ENCODE measurements around the gene DDIAS. TPM values are rescaled to one million over a fixed set of nuclear protein-coding genes. Genes with fewer than 3 reads are reported as not detected.
A peak's percentile ranks its signal among the peaks of the same experiment; 100 is the strongest.
"Not testable (repeated sequence)": the region's sequence is repeated elsewhere in the genome, so short reads cannot be mapped to it uniquely, and the experiment has no call there.

Gene DDIAS, protein sequence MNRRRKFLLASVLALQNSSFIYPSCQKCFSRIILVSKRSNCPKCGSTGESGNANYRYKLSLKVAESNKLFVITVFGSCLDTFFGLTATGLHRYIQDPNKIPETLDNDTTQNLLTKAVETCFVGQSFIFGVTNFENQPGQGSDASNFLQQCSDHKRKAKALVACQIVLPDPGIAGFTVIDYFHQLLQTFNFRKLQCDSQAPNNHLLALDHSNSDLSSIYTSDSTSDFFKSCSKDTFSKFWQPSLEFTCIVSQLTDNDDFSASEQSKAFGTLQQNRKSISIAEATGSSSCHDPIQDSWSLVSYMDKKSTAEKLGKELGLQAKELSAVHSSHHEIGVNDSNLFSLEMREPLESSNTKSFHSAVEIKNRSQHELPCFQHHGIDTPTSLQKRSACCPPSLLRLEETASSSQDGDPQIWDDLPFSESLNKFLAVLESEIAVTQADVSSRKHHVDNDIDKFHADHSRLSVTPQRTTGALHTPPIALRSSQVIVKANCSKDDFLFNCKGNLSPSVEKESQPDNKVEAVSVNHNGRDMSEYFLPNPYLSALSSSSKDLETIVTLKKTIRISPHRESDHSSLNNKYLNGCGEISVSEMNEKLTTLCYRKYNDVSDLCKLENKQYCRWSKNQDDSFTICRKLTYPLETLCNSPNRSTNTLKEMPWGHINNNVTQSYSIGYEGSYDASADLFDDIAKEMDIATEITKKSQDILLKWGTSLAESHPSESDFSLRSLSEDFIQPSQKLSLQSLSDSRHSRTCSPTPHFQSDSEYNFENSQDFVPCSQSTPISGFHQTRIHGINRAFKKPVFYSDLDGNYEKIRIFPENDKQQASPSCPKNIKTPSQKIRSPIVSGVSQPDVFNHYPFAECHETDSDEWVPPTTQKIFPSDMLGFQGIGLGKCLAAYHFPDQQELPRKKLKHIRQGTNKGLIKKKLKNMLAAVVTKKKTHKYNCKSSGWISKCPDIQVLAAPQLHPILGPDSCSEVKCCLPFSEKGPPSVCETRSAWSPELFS
- total RNA-seq: 1 to 10 TPM in 1 of 2 donors, under 1 TPM in 1; 0.86 to 2.3 TPM
- long read RNA-seq: 0 reads

DNA sequence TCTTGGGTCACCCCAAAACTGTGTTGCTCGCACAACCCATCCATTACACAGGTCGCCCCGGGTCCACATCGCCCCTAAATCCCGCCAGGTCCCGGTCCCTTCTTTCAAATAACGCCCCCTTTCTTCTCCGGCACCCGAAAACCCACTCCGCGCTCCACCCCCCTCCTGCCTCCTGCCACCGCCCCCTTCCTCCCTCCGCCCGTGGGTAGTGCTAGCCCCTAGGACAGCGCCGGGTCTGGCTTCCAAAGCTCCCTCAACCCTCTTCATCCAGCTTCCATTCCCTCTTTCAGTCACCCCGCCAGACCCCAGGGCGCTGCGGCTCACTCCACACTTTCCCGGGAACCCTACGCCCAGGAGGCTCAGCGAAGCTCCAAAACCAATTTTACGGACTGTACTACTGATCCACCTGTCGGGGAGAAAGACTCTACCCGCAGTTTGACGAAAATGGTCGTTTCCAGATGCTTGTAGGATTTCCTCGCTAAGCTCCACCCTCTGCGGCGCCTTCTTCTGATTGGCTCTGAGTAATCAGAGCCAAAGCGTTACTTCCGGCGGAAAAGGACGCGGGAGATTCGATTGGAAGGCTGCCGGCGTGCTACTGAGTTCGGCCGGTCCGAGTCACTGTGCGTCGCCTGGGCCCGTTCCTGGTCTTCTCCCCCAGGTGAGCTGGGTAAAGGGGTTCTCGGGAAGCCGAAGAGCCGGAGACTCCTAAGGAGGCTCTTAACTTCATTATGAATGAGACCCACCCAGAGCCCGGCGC, at the start of gene DDIAS:
Gene DDIAS, plus strand, starts transcription at position 572 of the 757 bp plus-strand sequence. CDS start 13,003 bp downstream, outside the sequence.
- DNase-seq: peak; percentile 97
- peak; percentile 87 to 89 for ATAC-seq
- intact Hi-C loops (cut with DNase I): loop anchor here (5.0 to 10.0 kb wide), 5 partner anchors 34 to 343 kb away; partner anchors contain the start of gene ANKRD42 (in 1 of the 2)

DNA sequence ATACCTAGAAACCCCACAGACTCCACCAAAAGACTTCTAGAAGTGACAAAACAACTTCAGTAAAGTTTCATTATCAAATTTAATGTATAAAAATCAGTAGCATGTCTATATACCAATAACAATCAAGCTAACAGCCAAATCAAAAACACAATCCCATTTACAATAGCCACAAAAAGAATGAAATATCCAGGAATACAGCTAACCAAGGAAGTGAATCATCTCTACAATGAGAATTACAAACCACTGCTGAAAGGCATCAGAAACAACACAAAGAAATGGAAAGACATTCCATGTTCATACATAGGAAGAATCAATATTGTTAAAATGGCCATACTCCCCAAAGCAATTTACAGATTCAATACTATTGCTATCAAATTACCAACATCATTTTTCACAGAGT, 47.3 kb upstream of the DDIAS start:
- DNase-seq (no peak), ATAC-seq (no peak)
- intact Hi-C loops (cut with DNase I): no loop called here

GRCh38 chr11:82854916-82855315, 46.6 kb upstream of the DDIAS start:
- ATAC-seq; intact Hi-C loops (cut with DNase I): not testable (repeated sequence)

DNA sequence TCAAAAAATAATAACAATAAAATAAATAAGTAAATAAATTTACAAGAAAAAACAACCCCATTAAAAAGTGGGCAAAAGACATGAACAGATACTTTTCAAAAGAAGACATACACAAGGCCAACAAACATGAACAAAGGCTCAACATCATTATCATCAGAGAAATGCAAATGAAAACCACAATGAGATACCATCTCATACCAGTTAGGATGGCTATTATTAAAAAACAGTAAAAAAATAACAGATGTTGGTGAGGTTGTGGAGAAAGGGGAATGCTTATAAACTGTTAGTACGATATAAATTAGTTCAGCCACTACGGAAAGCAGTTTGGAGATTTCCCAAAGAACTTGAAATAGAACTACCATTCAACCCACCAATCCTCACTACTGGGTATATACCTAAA, 45.9 kb upstream of the DDIAS start:
- intact Hi-C loops (cut with DNase I): no loop called here
- DNase-seq (no peak), ATAC-seq (no peak)

More at GRCh38 chr11:82854916-82855315, 46.6 kb upstream of the DDIAS start:
- DNase-seq: not testable (repeated sequence)

DNA sequence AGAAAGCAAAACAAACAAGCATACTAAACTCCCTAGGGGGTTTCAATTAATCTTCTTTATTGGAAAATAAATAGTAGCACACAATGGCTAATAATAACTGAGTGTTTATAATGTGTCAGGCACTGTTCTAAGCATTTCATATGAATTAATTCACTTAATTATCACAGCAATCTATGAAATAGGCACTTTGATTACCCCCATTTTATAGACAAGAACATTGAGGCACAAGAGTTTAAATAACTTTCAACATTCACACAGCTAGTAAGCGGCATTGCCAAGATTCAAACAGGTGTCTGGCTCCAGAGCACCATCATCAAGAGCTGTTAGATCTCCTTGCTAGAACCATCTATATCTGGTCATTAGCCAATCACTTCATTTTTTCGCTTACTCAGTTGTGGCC, 44.4 kb upstream of the DDIAS start:
- intact Hi-C loops (cut with DNase I): no loop called here
- ATAC-seq (no peak), DNase-seq (no peak)

GRCh38 chr11:82858133-82858532, 43.4 kb upstream of the DDIAS start:
- ATAC-seq (no peak), DNase-seq (no peak)
- intact Hi-C loops (cut with DNase I): no loop called here

DNA sequence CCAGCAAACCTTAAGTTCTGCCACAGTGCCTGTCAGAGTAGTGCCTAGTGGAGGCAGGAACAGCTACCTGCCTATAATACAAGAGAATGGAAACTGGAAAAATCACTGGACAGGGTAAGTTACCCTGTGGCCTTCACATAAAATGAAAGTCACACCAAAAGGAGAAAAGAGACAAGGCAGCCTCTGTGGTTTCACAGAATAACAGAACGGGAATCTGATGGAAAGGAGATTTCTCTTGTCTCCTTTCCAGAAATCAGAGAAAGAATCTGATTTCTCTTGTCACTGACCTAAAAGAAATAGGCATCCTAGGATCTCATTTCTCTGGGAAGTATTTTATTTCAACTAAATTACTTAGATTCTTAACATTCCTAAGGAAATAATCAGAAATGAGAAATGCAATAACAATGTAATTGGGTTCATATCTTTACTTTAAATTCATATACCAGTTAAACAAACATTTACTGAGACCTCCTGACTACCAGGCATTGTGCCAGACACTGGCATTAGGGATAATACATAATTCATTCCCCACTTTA, 42.9 kb upstream of the DDIAS start:
- intact Hi-C loops (cut with DNase I): no loop called here
- no peak for ATAC-seq
- no peak for DNase-seq

GRCh38 chr11:82859750-82860149, 41.8 kb upstream of the DDIAS start:
- DNase-seq (no peak), ATAC-seq (no peak)
- intact Hi-C loops (cut with DNase I): loop anchor here (10.0 kb wide), 2 partner anchors 65 to 145 kb away; no protein-coding TSS in a partner anchor

GRCh38 chr11:82862379-82862778, 39.2 kb upstream of the DDIAS start:
- intact Hi-C loops (cut with DNase I): loop anchor here (10.0 kb wide), 2 partner anchors 62 to 148 kb away; no protein-coding TSS in a partner anchor
- ATAC-seq (no peak), DNase-seq (no peak)

- DNase-seq: no peak
- intact Hi-C loops (cut with DNase I): loop anchor here (10.0 kb wide), 2 partner anchors 62 to 148 kb away; no protein-coding TSS in a partner anchor
- no peak for ATAC-seq
These were observed 38.3 kb upstream of the DDIAS start for GRCh38 chr11:82863209-82863608.

- peak; percentile 83 to 84 for ATAC-seq
- DNase-seq: peak; percentile 53
- intact Hi-C loops (cut with DNase I): loop anchor here (10.0 kb wide), 2 partner anchors 61 to 149 kb away; no protein-coding TSS in a partner anchor
These were observed 37.3 kb upstream of the DDIAS start for GRCh38 chr11:82864268-82864667.

GRCh38 chr11:82865841-82866240, 35.7 kb upstream of the DDIAS start:
- intact Hi-C loops (cut with DNase I): loop anchor here (5.0 to 10.0 kb wide), 4 partner anchors 36 to 151 kb away; partner anchors contain the start of genes DDIAS (in 1 of the 2), FAM181B (in 1 of the 2) and PRCP (in 1 of the 2)

DNA sequence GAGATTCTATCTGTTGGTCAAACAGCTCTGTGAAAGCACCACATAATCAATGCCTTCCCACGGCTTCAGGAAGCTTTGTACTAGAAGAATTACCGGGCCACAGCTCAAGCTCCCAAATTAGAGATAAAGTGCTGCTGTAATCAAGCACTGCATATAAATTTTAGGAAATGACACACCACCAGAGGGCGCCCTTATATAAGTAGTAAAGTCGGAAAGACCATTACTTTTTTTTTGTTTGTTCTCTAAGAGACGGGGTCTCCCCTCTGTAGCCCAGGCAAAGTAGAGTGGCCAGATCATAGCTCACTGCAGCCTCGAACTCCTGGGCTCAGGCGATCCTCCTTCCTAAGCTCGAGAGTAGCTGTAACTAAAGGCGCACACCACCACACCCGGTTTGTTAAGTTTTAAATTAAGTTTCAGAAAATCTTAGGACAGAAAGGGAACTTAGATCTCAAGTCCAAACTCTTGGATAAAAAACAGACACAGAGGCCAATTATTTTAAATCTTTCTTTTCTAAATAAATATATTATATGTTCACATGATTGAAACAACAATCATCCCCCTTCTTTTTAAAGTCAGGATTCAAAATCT, 33.9 kb upstream of the DDIAS start:
- peak; percentile 45 to 53 for ATAC-seq
- intact Hi-C loops (cut with DNase I): loop anchor here (5.0 to 10.0 kb wide), 4 partner anchors 35 to 153 kb away; partner anchors contain the start of genes DDIAS (in 1 of the 2), FAM181B (in 1 of the 2) and PRCP (in 1 of the 2)
- peak; percentile 82 for DNase-seq

More at GRCh38 chr11:82865841-82866240, 35.7 kb upstream of the DDIAS start:
- DNase-seq (no peak), ATAC-seq (no peak)

DNA sequence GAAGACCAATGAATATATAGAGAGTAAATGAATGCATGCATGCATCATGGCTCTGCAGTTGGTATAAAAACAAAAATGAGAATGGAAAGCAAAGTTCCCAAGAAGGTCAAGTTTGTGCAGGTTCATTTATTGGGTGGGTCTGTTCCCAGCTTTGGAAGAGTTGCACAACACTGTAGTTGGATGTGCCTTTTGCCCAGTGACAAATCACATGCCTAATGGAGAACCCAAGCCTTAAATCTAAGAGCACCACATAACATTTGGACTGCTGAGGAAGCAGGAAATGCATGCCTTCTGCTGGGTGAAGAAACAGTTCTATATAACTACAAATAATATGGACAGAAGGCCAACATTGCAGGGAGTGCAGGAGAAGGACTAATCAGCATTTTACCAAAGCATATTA, 31.9 kb upstream of the DDIAS start:
- no peak for DNase-seq
- intact Hi-C loops (cut with DNase I): loop anchor here (5.0 to 10.0 kb wide), 4 partner anchors 33 to 155 kb away; partner anchors contain the start of genes DDIAS (in 1 of the 2), FAM181B (in 1 of the 2) and PRCP (in 1 of the 2)

DNA sequence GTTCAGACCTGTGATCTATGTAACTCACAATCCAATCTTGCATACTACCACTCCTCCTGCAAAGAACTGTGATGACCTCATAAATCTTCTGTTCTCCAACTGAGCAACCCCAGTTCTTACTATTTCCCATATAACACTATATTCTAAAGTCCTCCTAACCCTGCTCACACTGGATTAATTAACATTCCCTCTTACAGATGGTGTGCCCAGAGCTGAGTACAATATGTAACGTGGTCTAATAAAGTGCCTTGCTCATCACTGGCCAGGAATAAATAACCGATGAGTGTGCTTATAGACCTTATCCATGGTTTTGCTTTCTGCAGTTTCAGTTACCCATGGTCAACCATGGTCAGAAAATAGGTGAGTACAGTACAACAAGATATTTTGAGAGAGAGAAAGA, 29.9 kb upstream of the DDIAS start:
- DNase-seq: no peak
- no peak for ATAC-seq
- intact Hi-C loops (cut with DNase I): no loop called here

More for the DNA sequence above, 31.9 kb upstream of the DDIAS start:
- ATAC-seq: peak; percentile 30 to 68

- intact Hi-C loops (cut with DNase I): no loop called here
- no peak for DNase-seq
- no peak for ATAC-seq
These were observed 29.0 kb upstream of the DDIAS start for GRCh38 chr11:82872377-82873150.

DNA sequence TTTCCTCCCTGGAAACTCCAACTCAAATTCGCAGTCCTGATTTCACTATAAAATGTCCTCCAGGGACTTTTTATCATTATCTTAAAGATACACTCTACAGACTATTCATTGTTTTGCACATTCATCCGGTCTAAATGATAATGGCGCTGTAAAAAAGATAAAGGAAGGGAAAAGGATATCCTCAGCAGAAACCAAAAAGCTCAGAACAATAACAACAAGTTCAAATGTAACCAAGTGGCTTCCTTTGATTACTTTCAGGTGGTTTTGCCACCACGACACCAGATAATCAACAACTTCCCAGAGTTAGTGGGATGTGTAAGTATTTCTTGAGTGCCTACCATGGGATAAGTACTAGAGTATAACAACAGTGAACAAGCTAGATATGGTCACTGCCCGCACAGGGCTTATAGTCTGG, 27.6 kb upstream of the DDIAS start:
- no peak for DNase-seq
- intact Hi-C loops (cut with DNase I): no loop called here
- ATAC-seq: peak in 1 of 2 donors; percentile 55
